ENCODE results near the gene UBE2E3.
"Not testable (repeated sequence)": the region's sequence is repeated elsewhere in the genome, so short reads cannot be mapped to it uniquely, and the experiment has no call there.

Gene UBE2E3

GRCh38 chr2:181037922-181038321 is 57.5 kb downstream of the UBE2E3 start:
- DNase-seq, result no peak

GRCh38 chr2:181038796-181039195 is 58.4 kb downstream of the UBE2E3 start:
- no peak for DNase-seq

GRCh38 chr2:181040839-181041238 is 60.4 kb downstream of the UBE2E3 start:
- not testable (repeated sequence) for DNase-seq

- DNase-seq, result no peak
These were observed 61.3 kb downstream of the UBE2E3 start for GRCh38 chr2:181041661-181042060.

- no peak for DNase-seq
These were observed 62.3 kb downstream of the UBE2E3 start for GRCh38 chr2:181042706-181043105.

GRCh38 chr2:181046833-181047232 is 66.4 kb downstream of the UBE2E3 start:
- no peak for DNase-seq

- no peak for DNase-seq
These were observed 67.4 kb downstream of the UBE2E3 start for GRCh38 chr2:181047829-181048228.

GRCh38 chr2:181051861-181052522 is 71.6 kb downstream of the UBE2E3 start:
- DNase-seq, result no peak

GRCh38 chr2:181052523-181052891 is 72.1 kb downstream of the UBE2E3 start:
- no peak for DNase-seq

- no peak for DNase-seq
These were observed 73.9 kb downstream of the UBE2E3 start for GRCh38 chr2:181054256-181054655.

- DNase-seq, result no peak
These were observed 74.4 kb downstream of the UBE2E3 start for GRCh38 chr2:181054843-181055242.

- DNase-seq, result no peak
These were observed 78.2 kb downstream of the UBE2E3 start for GRCh38 chr2:181058378-181059269.

GRCh38 chr2:181063696-181064095 is 83.3 kb downstream of the UBE2E3 start:
- no peak for DNase-seq

GRCh38 chr2:181065458-181065857 is 85.1 kb downstream of the UBE2E3 start:
- no peak for DNase-seq

- DNase-seq, result no peak
These were observed 85.9 kb downstream of the UBE2E3 start for GRCh38 chr2:181066333-181066732.

GRCh38 chr2:181070119-181070835 is 89.9 kb downstream of the UBE2E3 start:
- DNase-seq, result no peak

GRCh38 chr2:181070836-181071200 is 90.4 kb downstream of the UBE2E3 start:
- no peak for DNase-seq

- no peak for DNase-seq
These were observed 92.3 kb downstream of the UBE2E3 start for GRCh38 chr2:181072486-181073235.

GRCh38 chr2:181073896-181074295 is 93.5 kb downstream of the UBE2E3 start:
- no peak for DNase-seq

- no peak for DNase-seq
These were observed 94.1 kb downstream of the UBE2E3 start for GRCh38 chr2:181074457-181074856.

GRCh38 chr2:181076658-181077057 is 96.3 kb downstream of the UBE2E3 start:
- DNase-seq, result no peak

- no peak for DNase-seq
These were observed 96.8 kb downstream of the UBE2E3 start for GRCh38 chr2:181077128-181077709.

- DNase-seq, result no peak
These were observed 102.7 kb downstream of the UBE2E3 start for GRCh38 chr2:181083140-181083539.

Data from activated CD8-positive, alpha-beta memory T cell treated with anti-CD3 and anti-CD28 coated beads, Interleukin-2, amount 50 U/mL, for 48 hours (primary cell).